Measurements from ENCODE around the gene TAS2R40.
"Not testable (repeated sequence)": the region's sequence is repeated elsewhere in the genome, so short reads cannot be mapped to it uniquely, and the experiment has no call there.

Gene TAS2R40

DNA sequence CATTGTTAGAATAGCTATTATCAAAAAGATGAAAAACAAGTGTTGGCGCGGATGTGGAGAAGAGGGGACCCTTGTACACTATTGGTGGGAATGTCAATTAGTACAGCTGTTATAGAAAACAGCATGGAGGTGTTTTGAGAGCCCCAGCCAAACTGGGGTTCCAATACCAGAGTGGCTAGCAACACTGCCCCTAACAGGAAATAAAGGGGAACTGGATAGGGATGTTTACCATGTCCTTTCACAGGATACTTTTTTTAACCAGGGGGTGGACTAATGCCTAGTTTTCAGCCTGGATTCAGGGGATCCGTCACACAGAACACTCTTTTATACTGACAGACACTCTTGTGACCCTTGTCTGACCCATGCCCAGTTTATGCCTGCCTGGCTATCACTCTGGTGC lies 34.5 kb downstream of the TAS2R40 start:
- DNase-seq: no peak

GRCh38 chr7:143256932-143257331 lies 35.1 kb downstream of the TAS2R40 start:
- DNase-seq: no peak

DNA sequence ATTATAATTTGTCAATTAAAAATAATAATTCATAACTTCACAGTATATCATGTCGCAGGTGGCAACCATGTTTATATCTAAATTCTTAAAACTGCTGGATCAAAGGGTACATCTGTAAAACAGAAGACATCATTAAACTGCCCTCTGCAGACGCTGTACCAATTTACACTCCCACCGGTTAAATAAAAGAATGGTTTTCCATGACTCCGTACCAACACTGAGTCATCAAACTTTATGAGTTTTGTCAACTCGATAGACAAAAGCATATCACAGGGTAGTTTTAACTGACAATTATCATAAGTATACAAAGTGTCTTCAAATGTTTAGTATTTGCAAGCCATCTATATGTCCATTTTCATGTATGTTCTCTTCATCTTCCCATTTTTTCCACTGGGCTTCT lies 35.7 kb downstream of the TAS2R40 start:
- DNase-seq: no peak

DNA sequence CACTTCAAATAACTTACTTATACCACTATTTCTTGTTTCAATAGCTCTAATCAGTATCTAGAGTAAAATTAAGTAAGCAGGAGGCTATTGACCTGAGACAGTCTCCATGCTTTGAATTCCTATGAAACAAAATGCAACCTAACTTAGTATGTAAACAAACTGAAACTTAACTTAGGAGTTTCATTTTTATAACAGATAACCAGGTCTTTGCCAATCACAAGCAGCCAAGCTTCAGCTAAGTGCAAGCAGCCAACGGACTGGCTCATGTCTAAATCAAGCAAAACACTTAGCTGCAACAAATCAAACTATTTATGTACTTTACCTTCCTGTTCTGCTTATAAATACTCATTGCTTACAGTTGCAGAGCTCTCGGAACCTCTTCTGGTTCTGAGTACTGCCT lies 37.0 kb downstream of the TAS2R40 start:
- no peak for DNase-seq

DNA sequence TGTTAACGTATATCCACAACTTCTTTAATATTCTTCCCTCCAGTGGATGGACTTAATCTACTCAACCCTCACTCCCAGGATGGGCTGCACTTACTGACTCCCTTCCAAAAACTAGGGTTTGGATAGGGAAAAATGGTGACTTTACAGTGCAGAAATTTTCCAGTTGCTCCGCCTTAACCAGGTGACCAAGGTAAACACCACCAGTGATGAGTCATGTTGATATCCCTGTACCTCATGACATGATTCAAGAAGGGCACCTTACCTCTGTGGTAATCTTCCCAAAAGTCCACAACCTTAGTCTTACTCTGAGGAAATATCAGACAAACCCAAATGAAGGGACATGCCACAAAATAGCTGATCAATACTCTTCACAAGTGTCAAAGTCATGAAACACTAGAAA lies 37.9 kb downstream of the TAS2R40 start:
- DNase-seq: no peak

GRCh38 chr7:143261901-143262300 lies 40.1 kb downstream of the TAS2R40 start:
- DNase-seq: no peak

- DNase-seq: peak; percentile 56 to 87
These were observed 41.7 kb downstream of the TAS2R40 start, which contains the start of gene GSTK1 for GRCh38 chr7:143263266-143264195. Gene GSTK1, plus strand, starts transcription at chr7:143263441. Its CDS starts 73 bp downstream, at chr7:143263514.

DNA sequence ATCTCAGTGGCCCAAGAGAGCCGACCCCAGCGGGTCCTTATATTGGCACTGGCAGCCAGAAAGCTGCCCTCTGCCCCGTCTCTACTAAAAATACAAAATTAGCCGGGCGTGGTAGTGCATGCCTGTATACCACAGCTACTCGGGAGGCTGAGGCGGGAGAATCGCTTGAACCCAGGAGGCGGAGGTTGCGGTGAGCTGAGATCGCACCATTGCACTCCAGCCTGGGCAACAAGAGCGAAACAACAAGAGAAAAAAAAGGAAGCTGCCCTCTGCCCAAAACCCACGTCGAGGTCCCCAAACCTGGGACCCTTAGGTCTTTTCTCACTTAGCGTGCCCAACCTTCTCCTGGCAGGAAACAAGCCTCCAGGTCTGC lies 42.3 kb downstream of the TAS2R40 start:
- not testable (repeated sequence) for DNase-seq

GRCh38 chr7:143265017-143265693 lies 43.3 kb downstream of the TAS2R40 start:
- DNase-seq: no peak

- DNase-seq: no peak
These were observed 47.4 kb downstream of the TAS2R40 start for GRCh38 chr7:143269251-143269650.

DNA sequence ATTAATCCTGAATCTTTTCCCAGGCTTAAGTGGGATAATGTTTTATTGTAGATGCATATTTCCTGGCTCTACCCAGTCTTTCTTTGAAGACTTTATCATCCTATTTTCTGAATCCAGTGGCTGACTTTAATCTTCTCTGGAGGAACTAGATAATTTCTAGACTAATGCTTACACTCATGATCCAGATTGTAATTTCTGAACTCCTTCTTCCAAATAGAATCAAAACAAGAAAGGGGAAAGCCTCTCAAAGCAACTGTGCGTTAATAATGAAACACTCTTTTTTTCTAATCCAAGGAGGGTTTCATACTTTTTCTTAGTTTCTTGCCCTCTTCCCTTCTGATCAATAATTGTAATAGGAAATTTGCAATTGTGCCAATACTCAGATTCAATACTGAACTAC lies 49.4 kb downstream of the TAS2R40 start:
- DNase-seq: no peak

All from NCI-H526 (cell line).